VCaP (cell line): ENCODE data around the gene QKI.
"Not testable (repeated sequence)": the region's sequence is repeated elsewhere in the genome, so short reads cannot be mapped to it uniquely, and the experiment has no call there.

Experiments
- H3K27ac ChIP-seq: fragments of 450-650 bp; 2 replicates; pipeline ENCODE4 v1.5.1; 2017
- CTCF ChIP-seq: fragments of 450-650 bp; conservative IDR thresholded peaks from 2 replicates; pipeline ENCODE4 v1.5.1; 2017; ENCODE audit warnings: mild to moderate bottlenecking, moderate library complexity

Gene QKI

GRCh38 chr6:163422550-163422949 is 8.0 kb downstream of the QKI start:
- H3K27ac ChIP-seq = no peak overlapping the region
- TF ChIP-seq CTCF = no peak

- no peak for TF ChIP-seq CTCF
- no peak overlapping the region for H3K27ac ChIP-seq
These were observed 9.2 kb downstream of the QKI start for GRCh38 chr6:163423696-163424095.

GRCh38 chr6:163427498-163428254 is 13.2 kb downstream of the QKI start:
- peak; percentile 55 for TF ChIP-seq CTCF
- no peak overlapping the region for H3K27ac ChIP-seq

GRCh38 chr6:163428373-163428772 is 13.9 kb downstream of the QKI start:
- no peak for TF ChIP-seq CTCF
- H3K27ac ChIP-seq = no peak overlapping the region

GRCh38 chr6:163429858-163430448 is 15.4 kb downstream of the QKI start:
- no peak overlapping the region for H3K27ac ChIP-seq
- no peak for TF ChIP-seq CTCF

- H3K27ac ChIP-seq = no peak overlapping the region
- TF ChIP-seq CTCF = no peak
These were observed 17.8 kb downstream of the QKI start for GRCh38 chr6:163432300-163432699.

- H3K27ac ChIP-seq = not testable (repeated sequence)
These were observed 19.0 kb downstream of the QKI start for GRCh38 chr6:163433486-163433885.

- no peak for TF ChIP-seq CTCF
- H3K27ac ChIP-seq = no peak overlapping the region
These were observed 20.5 kb downstream of the QKI start for GRCh38 chr6:163435023-163435422.
